IPS DF 6.9 (cell line): ENCODE measurements around the gene AGBL4.

ENCODE experiments used
- DNase-seq: peaks from one replicate; pipeline ENCODE4 v3.0.0-alpha.2; 2013; ENCODE audit warnings: low read depth, low spot score
- H3K27ac ChIP-seq: one replicate; pipeline ENCODE4 v1.5.1; 2013; ENCODE audit warnings: low read length, control low read depth
- H3K27me3 ChIP-seq: 2 replicates; pipeline ENCODE4 v1.6.1; 2013; ENCODE audit warnings: mild to moderate bottlenecking, low read length; ENCODE audit not compliant: control insufficient read depth, insufficient read depth
- H3K36me3 ChIP-seq: 2 replicates; pipeline ENCODE4 v1.6.1; 2013; ENCODE audit warnings: low read length; ENCODE audit not compliant: control insufficient read depth, insufficient read depth
- H3K4me1 ChIP-seq: 2 replicates; pipeline ENCODE4 v1.6.1; 2013; ENCODE audit warnings: low read length; ENCODE audit not compliant: control insufficient read depth, insufficient read depth
- H3K4me3 ChIP-seq: 2 replicates; pipeline ENCODE4 v1.5.1; 2013; ENCODE audit warnings: mild to moderate bottlenecking, low read length
- H3K9me3 ChIP-seq: 2 replicates; pipeline ENCODE4 v1.6.1; 2013; ENCODE audit warnings: low read length, inconsistent platforms; ENCODE audit not compliant: control insufficient read depth, insufficient read depth
- WGBS: extraction: QIAGEN DNeasy Blood & Tissue Kit; methylation state at CpG from one replicate; pipeline ENCODE4 v1.1.7; 2013; ENCODE audit warnings: mixed read lengths, missing lambda C conversion rate; ENCODE audit not compliant: insufficient read length, insufficient coverage; 5-methylcytosine and 5-hydroxymethylcytosine counted together

Gene AGBL4

DNA sequence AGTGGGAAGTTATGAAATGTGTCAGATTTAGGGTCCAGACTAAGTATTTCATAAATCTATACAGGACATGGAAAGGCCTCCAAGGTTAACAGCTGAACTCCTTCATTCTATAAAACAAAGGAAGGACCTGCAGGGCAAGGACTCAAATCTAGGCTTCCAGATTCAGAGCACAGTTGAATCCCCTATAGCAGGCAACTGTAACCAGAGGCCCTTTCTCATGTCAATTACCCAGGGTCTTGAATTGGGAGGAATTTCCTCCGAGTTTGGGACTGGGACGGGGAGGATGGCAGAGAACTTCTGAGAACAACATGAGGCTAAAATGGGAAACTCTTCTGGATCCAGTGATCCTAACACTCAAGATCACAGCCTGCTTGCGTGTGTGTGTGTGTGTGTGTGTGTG lies 1134.1 kb downstream of the AGBL4 start:
- H3K9me3 ChIP-seq, result no peaks in the 10 kb centered on the region
- no peaks in the 10 kb centered on the region for H3K36me3 ChIP-seq
- H3K4me1 ChIP-seq, result peaks cover 2% of the 10 kb centered on the region
- WGBS, result no CpG with 5 or more reads among the region's 3 CpGs
- DNase-seq, result no peak
- no peaks in the 10 kb centered on the region for H3K27me3 ChIP-seq
- H3K27ac ChIP-seq, result no peak overlapping the region
- no peak overlapping the region for H3K4me3 ChIP-seq

DNA sequence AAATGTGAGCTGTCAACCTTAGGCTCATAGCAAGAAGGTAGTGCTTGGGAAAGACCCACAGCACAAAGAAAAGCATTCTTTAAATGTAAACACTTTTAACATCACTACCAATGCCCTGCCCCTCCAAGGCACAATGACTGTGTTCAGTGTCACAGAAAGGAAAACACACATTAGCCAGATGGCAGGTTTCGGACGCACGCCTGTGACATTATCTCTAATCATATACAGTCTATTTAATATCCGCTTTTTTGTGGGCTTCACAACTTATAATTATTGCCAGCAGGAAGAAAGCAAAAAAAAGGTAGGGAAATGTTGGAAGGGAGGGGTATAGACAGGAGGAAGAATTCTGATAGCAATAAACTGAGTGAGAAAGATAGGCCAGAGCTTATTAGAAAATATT lies 1134.7 kb downstream of the AGBL4 start:
- Histone ChIP-seq H3K27me3 (no peaks in the 10 kb centered on the region), H3K4me1 (peaks cover 2% of the 10 kb centered on the region), H3K9me3 (no peaks in the 10 kb centered on the region), H3K27ac (no peak overlapping the region), H3K36me3 (no peaks in the 10 kb centered on the region), H3K4me3 (no peak overlapping the region)
- DNase-seq, result no peak
- no CpG with 5 or more reads among the region's 4 CpGs for WGBS

DNA sequence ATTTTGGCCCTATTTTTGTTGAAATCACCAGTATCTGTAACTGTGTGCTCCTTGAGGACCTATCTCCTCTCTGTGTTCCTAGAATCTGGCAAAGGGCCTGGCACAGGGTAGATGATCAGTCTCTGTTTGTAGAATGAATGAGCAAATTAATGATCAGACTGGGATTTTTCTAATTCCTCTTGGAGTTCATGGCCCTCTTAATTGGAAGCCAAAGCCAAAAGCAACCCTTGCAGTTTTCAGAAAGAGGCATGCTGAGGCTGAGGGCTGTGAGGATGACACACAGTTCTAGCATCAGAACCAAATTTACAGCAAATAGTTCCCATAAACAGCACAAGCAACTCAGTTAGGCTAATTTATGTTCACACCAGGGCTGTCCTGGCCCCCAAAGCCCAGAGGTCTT lies 1136.0 kb downstream of the AGBL4 start:
- Histone ChIP-seq H3K27ac (no peak overlapping the region), H3K27me3 (no peaks in the 10 kb centered on the region), H3K9me3 (no peaks in the 10 kb centered on the region), H3K4me1 (peaks cover 2% of the 10 kb centered on the region), H3K4me3 (no peak overlapping the region), H3K36me3 (no peaks in the 10 kb centered on the region)
- no peak for DNase-seq

DNA sequence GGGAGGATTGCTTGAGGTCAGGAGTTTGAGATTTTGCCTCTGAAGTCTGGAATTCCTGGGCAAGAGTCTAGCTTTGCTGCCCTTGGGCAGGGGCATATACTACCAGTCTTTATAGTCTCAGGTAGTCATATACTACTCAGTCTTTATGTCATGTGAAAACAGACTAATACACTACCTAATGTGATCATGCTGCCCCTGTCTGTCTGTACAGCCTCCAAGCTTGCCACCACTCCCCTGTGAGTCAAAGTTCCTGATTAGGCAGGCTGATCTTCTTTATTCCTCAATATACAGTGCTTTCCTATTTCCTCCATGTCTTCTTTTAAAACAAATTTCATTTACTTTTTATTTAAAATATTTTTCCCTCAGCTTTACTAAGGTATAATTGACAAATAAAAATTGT lies 1141.7 kb downstream of the AGBL4 start:
- no peaks in the 10 kb centered on the region for H3K27me3 ChIP-seq
- H3K27ac ChIP-seq, result no peak overlapping the region
- H3K9me3 ChIP-seq, result no peaks in the 10 kb centered on the region
- H3K4me1 ChIP-seq, result no peaks in the 10 kb centered on the region
- no peak overlapping the region for H3K4me3 ChIP-seq
- no peaks in the 10 kb centered on the region for H3K36me3 ChIP-seq
- no peak for DNase-seq

DNA sequence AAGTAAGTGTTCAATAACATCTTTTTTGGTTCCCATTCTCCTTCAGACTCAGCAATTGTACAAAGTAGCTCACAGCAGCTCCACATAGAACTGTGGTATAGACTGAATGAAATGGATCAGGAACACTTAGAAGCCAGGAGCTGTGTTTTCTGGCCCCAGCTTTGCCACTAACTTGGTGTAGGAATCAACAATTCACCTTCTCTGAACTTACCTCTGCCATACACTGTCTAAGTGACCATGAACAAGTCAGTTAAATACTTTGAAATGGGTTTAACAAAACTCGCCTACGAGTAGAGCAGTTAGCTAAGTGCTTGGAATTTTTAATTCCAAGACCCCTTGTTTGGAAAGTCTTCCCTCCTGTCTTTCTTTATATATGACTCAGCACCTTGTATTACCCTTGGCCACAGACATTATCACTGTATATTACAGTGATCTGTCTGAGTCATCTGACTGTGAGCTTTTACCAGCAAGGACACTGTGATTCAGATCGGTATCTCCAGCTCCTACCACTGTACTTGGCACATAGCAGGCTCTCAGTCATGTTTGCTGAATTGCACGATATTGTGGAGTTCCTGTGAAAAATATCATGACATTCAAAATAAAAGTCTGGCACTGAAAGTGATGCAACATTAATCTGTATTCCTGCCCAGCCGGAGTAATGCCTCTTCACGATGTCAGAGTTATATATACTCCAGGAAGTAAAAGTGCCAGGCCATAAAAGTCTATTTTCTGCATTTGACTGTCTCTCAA lies 1145.4 kb downstream of the AGBL4 start:
- Histone ChIP-seq H3K4me3 (no peak overlapping the region), H3K36me3 (no peaks in the 10 kb centered on the region), H3K27me3 (no peaks in the 10 kb centered on the region), H3K27ac (no peak overlapping the region), H3K4me1 (peaks cover 2% of the 10 kb centered on the region; the same call in 1 of the 2 replicates), H3K9me3 (no peaks in the 10 kb centered on the region)
- WGBS, result no CpG with 5 or more reads among the region's 6 CpGs
- no peak for DNase-seq

DNA sequence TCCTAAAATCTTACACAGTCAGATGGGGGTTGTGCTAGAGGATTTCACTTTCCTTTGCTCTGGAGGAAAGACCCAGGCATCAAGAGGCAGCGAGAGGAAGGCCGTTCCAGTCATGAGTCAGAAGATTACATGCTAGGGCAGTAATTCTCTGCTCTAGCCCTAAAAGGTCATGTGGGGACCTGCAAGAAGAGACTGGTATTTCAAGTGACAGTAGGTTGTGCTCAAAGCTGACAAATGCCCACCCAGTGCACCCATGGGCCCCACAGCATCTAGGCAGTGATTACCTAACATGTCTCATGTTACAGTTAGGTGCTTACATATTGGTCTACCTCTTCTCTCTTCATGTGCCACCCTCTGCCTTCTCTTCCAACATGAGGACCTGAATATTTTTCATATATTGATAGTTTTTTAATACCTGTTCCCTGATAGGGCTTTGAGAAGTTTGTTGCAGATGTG lies 1147.4 kb downstream of the AGBL4 start:
- Histone ChIP-seq H3K9me3 (no peaks in the 10 kb centered on the region), H3K36me3 (no peaks in the 10 kb centered on the region), H3K4me1 (peaks cover 2% of the 10 kb centered on the region; the same call in 1 of the 2 replicates), H3K27me3 (no peaks in the 10 kb centered on the region), H3K4me3 (no peak overlapping the region), H3K27ac (no peak overlapping the region)
- no peak for DNase-seq
- WGBS, result no CpG with 5 or more reads among the region's 2 CpGs

DNA sequence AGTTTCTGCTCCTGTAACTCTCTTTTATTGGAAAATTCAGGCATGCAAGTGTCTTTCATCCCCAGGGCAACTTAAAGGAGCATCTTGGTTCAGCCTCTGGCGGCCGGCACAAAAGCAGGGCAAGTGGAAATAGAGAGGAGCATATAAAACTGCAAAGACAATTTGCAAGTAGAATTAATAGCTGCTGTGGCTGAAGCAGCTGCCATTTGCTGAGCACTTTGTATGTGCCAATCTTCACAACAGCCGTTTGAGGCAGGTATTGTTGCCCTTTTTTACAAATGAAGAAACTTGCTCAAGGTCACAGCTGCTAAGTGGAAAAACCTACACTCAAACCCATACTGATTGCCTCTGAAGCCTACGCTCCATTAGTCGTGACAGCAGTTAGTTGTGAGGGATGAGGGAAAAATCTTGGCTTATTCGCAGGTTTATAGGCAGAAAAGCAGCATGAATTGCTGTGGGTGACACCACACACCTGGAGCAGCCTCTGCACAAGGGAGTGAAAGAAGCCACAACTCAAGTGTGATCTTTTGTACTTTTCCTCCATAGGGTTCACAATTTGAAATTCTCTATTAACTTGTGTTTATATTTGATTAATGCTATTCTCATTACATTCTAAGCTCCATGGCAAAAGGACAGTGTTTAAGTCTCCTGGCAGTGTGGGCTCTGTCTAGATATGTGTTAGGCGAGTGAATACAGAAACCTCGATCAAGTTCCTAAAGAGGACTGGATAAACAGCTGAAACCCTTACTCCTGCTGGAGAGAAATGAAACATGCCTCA lies 1148.0 kb downstream of the AGBL4 start:
- Histone ChIP-seq H3K9me3 (no peaks in the 10 kb centered on the region), H3K27ac (no peak overlapping the region), H3K4me3 (no peak overlapping the region), H3K36me3 (no peaks in the 10 kb centered on the region), H3K27me3 (no peaks in the 10 kb centered on the region), H3K4me1 (peaks cover 2% of the 10 kb centered on the region; the same call in 1 of the 2 replicates)
- WGBS, result no CpG with 5 or more reads among the region's 8 CpGs
- DNase-seq, result no peak

DNA sequence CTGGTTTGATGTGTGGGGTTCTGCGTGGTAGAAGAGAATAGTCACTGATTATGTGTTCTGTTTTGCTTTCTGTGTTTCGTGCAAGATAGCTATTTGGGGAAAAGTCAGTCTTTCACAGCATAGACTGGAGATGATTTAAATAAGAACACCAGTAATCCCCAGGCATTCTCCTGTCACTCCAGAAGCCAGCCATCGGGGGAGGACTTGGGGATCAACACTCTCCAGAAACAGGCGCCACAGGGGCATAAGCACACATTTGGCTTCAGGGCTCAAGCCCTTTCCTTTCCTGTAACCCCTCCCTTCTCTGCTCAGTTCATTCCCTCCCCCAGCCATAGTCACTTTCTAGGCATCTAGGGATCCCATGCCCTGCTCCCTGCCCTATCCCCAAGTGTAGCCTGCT lies 1149.8 kb downstream of the AGBL4 start:
- no CpG with 5 or more reads among the region's 4 CpGs for WGBS
- DNase-seq, result no peak
- H3K9me3 ChIP-seq, result no peaks in the 10 kb centered on the region

DNA sequence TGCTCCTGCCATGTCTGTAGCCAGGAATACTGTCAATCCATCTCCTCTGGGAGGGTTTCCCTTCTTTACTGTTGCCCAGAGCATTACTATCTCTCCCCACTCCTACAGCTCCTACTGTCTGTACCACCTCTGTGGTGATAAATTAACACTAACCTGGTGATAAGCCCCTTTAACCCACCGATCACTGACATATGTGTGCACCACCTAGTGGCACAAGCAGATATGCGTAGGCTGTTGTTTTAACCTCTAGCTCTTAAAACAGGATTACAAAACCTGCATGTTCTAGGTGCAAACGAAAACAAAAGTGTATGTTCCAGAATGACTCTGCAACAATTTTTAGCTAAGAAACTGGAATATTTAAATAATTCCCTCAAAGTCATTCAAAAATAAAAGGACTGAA lies 1153.2 kb downstream of the AGBL4 start:
- DNase-seq, result no peak
- Histone ChIP-seq H3K27ac (no peak overlapping the region), H3K27me3 (no peaks in the 10 kb centered on the region), H3K4me3 (no peak overlapping the region), H3K36me3 (no peaks in the 10 kb centered on the region), H3K9me3 (no peaks in the 10 kb centered on the region), H3K4me1 (peaks cover 2% of the 10 kb centered on the region; the same call in 1 of the 2 replicates)
- WGBS, result no CpG with 5 or more reads among the region's 3 CpGs

More for the DNA sequence above, 1149.8 kb downstream of the AGBL4 start:
- H3K27ac ChIP-seq, result no peak overlapping the region
- peaks cover 2% of the 10 kb centered on the region; the same call in 1 of the 2 replicates for H3K4me1 ChIP-seq
- no peaks in the 10 kb centered on the region for H3K36me3 ChIP-seq
- no peaks in the 10 kb centered on the region for H3K27me3 ChIP-seq
- H3K4me3 ChIP-seq, result no peak overlapping the region

DNA sequence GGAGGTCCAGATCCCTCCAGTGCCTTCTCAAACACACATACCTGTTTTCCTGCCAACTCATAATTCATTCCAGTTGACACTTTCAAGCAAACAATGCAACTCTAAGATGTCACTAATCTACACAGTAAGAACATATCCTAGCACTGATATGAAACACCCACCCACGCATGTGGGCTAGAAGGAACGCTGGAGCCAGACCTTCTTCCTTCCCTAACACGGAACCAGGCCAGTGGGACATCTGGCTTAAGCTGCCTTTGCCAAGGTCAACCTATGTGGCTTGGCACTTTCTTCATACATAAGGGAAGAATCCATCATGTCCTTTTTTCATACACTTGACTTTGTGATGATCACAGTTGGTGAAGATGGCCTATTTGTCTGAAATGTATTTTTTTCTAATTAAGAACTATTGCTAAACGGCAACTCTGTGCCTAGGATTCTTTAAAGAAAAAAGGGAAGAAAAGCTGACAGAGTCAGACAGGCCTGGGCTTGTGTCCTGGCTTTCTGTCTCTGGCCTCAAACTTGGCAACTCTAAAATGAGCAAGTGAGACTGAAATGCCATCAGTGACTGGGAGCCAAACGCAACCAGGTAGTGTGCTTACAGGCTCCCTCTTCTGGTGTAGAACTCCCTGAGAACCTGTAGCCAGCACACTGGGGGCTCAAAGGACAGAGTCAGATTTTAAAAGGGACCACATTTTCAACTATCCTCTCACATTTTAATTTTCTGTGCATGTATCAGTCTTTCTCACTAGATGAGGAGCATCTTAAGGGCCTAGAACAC lies 1154.4 kb downstream of the AGBL4 start:
- WGBS, result no CpG with 5 or more reads among the region's 5 CpGs
- H3K4me3 ChIP-seq, result no peak overlapping the region
- DNase-seq, result no peak
- H3K27me3 ChIP-seq, result no peaks in the 10 kb centered on the region
- peaks cover 2% of the 10 kb centered on the region; the same call in 1 of the 2 replicates for H3K4me1 ChIP-seq
- H3K36me3 ChIP-seq, result no peaks in the 10 kb centered on the region
- no peak overlapping the region for H3K27ac ChIP-seq
- H3K9me3 ChIP-seq, result no peaks in the 10 kb centered on the region
